ENCODE data around the gene TFB2M.
"Not testable (repeated sequence)": the region's sequence is repeated elsewhere in the genome, so short reads cannot be mapped to it uniquely, and the experiment has no call there.

Gene TFB2M

GRCh38 chr1:246566128-246566812, at the start of gene TFB2M, which contains the start of gene CNST:
Gene TFB2M (minus strand): TSS chr1:246566261. CDS start chr1:246566138, 123 bp downstream.
Gene CNST (plus strand): TSS chr1:246566456. CDS start chr1:246591563, 25,107 bp downstream.
- TF ChIP-seq CTCF (conservative IDR thresholded peaks at IDR 0.05): no peak
- peak within 1 kb of the TSS; percentile 84 for H3K27ac ChIP-seq

- TF ChIP-seq CTCF (conservative IDR thresholded peaks at IDR 0.05) (no peak), ZFX (IDR thresholded peaks at IDR 0.05) (no peak)
- H3K27ac ChIP-seq: no peak overlapping the region
Observed at GRCh38 chr1:246613096-246613758, 47.2 kb upstream of the TFB2M start.

- peak overlapping the region; percentile 77 for H3K27ac ChIP-seq
- TF ChIP-seq ZFX (IDR thresholded peaks at IDR 0.05) (no peak), CTCF (conservative IDR thresholded peaks at IDR 0.05) (no peak)
Observed at GRCh38 chr1:246609632-246610031, 43.6 kb upstream of the TFB2M start.

- TF ChIP-seq CTCF (conservative IDR thresholded peaks at IDR 0.05) (peak; percentile 27), ZFX (IDR thresholded peaks at IDR 0.05) (no peak)
- H3K27ac ChIP-seq: peak overlapping the region; percentile 77
Observed at GRCh38 chr1:246608616-246609376, 42.7 kb upstream of the TFB2M start.

DNA sequence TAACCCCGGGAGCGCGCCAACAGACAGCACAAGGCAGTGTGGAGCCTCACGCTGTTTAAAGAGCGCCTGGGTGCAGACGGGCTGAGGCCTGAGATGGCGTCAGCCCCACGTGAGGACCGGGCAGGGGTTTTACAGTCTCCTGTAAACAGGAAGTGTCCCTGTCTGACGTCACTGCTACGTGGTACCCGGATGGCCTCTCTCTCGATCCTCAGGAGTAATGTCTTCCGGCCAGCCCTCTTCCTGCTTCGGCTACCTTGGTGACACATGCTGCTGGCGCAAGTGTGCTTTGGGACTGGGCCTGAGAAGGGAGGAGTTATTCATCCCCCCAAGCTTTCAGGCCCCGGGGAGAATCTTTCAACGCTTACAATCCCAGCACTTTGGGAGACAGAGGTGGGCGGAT, 41.4 kb upstream of the TFB2M start:
- peak overlapping the region; percentile 77 for H3K27ac ChIP-seq
- TF ChIP-seq CTCF (conservative IDR thresholded peaks at IDR 0.05) (no peak), ZFX (IDR thresholded peaks at IDR 0.05) (no peak)

DNA sequence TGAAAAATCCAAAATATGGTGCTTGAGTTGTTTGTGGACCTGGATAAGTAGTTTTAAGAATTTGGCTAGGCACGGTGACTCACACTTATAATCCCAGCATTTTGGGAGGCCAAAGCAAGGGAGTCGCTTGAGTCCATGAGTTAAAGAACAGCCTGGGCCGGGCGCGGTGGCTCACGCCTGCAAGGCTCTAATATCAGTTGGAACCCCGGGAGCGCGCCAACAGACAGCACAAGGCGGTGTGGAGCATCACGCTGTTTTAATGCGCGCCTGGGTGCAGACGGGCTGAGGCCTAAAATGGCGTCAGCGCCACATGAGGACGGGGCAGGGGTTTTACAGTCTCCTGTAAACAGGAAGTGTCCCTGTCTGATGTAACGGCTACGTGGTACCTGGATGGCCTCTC, 39.2 kb upstream of the TFB2M start:
- H3K27ac ChIP-seq: not testable (repeated sequence)

DNA sequence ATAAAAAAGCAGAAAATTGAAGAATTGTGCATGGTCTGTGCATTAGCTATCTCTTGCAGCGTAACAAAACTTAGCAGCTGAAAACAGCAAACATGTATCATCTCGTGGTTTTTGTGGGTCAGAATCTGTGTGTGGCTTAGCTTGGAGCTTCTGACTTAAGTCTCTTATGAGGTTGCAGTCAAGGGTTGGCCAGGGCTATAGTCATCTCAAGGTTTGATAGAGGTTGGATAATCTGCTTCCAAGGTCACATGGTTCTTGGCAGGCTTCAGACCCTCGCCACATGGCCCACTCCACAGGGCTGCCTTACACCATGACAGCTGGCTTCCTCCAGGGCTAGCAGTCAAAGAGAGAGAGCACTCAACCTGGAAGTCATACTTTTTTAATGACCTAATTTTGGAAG, 36.1 kb upstream of the TFB2M start:
- no peak for TF ChIP-seq ZFX (IDR thresholded peaks at IDR 0.05)
- no peak overlapping the region for H3K27ac ChIP-seq

DNA sequence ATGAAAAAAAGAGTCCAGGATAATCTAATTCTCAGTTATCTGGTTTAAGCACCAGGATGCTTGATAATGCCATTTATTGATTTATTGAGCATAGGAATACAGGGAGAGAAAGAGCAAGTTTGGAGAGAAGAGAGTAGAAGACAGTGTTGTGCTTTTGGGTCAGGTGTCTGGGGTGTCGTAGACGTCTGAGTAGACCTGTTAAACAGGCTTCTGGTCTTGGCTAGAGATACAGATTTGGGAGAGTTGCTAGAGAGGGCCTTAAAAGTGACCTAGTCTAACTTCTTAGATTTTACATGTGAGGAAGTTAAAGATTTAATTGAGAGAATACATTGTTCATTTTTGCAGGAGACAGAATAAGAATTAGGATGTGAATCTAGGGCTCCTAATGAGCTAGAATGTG, 34.5 kb upstream of the TFB2M start:
- TF ChIP-seq CTCF (conservative IDR thresholded peaks at IDR 0.05): no peak
- no peak for TF ChIP-seq ZFX (IDR thresholded peaks at IDR 0.05)
- H3K27ac ChIP-seq: peak overlapping the region; percentile 24; the same call in 1 of the 2 replicates

Data from C4-2B (cell line).